Cortex of kidney (tissue), 1 donor: ENCODE data around the gene ANKFN1.

Source experiments
- DNase-seq: peaks from one replicate; lab custom pipeline; 2025; lab: John Stamatoyannopoulos, UW

ANKFN1 gene, protein sequence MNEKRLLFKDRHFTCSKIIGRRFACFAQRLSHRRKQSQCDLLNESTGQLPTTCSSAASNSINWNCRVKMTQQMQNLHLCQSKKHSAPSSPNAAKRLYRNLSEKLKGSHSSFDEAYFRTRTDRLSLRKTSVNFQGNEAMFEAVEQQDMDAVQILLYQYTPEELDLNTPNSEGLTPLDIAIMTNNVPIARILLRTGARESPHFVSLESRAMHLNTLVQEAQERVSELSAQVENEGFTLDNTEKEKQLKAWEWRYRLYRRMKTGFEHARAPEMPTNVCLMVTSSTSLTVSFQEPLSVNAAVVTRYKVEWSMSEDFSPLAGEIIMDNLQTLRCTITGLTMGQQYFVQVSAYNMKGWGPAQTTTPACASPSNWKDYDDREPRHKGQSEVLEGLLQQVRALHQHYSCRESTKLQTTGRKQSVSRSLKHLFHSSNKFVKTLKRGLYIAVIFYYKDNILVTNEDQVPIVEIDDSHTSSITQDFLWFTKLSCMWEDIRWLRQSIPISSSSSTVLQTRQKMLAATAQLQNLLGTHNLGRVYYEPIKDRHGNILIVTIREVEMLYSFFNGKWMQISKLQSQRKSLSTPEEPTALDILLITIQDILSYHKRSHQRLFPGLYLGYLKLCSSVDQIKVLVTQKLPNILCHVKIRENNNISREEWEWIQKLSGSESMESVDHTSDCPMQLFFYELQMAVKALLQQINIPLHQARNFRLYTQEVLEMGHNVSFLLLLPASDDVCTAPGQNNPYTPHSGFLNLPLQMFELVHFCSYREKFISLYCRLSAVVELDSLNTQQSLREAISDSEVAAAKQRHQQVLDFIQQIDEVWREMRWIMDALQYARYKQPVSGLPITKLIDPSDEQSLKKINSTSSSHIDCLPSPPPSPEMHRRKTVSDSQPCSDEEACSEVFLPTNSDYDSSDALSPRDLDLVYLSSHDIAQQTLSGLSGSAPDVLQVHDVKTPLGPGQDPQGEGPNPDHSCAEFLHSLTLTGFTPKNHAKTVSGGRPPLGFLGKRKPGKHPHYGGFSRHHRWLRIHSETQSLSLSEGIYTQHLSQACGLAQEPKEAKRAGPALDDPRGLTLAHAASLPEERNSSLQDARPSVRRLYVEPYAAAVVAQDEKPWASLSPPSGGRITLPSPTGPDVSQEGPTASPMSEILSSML

DNA sequence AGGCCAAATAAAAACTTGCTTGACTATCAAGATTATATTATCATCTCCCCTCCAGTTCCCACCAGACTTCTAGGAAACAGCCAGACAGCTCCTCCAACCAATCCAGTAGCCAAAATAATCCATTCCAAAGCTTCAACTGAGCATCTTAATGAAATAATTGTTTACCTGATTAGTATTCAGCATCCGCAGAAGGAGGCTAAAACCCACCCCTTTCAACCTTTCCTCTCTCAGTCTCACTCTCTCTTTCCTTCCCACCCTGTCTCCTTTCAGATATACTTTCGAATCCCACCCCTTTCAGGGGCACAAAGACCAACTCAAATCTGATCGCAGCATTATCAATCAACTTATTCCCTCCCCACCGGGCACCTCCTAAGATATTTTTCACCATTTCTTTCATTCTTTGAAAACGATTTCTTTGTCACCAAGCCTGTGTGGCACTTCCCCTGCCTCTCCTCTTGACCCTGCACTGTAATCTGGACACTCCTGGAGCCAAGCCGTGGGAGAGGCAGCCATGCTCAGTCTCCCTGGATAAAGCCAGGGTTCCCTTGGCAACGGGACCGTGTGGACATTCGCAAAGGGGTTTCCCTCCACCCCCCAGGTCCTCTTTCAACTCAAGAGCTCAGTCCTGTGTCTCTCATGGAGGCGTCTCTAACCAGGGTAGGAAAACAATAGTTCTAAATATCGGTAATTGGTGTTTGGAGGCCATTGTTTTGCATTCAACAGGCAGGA is at the start of gene ANKFN1:
ANKFN1 (plus strand) TSS at position 602 of the 729 bp plus-strand sequence. CDS start 59,193 bp downstream, outside the sequence.
- DNase-seq: no peak

DNA sequence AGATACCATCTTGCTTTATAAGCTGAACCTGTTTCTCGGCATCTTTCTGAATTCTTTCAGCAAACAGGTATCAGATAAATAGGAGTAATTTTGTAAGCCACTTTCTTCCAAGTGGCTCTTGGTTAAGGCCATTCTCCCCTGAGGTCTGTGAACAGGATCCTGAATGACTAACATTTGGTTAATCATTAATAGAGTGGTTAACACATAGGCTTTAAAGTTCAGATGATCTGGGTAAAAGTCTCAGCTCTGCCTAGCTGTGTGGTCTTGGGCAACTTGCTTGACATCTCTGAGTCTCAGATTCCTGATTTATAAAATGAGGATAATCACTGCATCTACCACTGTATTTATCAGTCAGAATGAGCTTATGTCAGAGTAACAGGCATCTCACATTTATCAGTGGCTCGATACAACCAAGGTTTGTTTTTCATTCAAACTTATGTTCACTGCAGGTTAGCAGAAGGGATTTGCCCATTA is 44.4 kb upstream of the ANKFN1 start:
- DNase-seq: no peak

DNA sequence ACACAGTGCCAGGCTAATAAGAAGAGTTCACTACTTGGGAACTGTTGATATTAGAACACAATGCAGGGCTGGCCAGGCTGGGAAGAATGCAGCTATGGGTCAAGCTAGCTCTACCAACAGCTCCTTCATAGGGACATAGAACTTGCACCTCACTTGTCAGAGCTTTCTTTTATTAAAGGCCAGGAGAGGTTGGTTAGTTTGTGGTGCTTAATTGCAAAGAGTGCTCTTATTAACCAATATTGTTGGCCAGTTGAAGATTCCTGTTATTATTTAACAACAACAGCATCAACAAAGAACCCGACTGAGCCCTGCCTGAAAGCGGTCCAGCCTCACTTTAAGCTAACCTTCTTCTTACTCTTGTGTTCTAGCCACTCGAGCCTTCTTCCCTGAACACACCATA is 43.4 kb upstream of the ANKFN1 start:
- no peak for DNase-seq

DNA sequence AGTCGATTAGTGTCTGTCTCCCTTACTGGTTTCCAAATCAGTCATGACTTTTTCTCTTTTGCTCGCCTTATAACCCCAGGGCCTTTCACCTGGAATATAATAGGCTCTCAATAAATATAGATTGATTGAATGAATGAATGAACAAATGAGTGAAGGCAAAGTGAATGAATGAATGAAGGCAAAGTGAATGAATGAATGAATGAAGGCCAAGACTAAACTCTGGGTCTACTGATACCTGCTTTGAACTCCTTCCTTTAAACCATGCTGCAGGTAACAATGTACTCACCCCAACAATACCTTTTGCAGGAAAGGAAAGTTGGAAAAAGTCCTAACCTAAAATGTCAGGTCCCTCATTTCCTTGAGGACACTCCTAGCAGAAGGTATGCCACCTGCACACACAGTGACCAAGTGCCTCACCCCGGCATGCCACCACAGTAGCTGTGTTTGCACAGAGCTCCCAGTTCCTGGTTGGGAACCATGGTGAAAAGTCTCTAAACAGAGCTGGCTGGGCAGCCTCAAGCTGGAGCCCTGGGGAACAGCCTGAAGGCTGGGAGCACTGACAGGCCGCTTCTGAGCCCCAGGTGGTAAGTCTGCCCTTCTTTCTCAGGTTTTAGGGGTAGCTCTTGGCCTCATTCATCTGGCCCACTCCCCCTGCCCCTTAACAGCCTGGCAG is 42.7 kb upstream of the ANKFN1 start:
- DNase-seq: no peak

DNA sequence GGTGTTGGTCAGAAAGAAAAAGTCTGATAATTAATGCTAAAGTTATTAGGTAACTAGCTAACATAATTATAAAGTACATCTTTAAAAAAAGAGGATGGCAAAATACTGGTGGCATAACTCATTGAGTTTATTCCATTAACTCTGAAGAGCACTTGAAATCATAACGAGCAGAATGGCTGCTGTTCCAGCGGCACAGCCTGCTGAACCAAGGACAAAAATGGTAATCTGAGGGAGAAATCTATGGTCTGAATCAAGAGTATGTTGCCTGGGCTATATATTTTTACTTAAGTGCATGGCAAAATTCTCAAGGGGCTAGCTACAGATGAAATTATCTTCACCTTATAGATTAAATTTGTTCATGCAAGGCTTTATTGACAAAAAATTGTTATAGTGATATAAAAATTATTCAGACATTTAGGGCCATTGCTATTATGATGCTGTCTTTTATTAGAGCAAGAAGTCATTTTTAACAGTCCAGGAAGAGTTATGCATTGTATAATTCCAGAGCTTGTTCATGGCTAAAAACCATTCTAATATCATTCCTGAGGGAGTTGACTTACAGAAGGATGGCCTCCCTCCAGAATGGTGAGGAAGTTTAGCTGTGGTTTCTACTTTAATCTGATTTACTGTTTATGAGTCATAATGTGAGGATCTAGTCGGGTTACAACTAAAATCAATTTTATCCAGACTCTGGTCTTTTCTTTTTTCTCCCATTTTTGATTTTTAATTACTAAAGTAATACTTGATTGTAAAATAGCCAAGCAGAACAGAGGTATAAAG is 41.4 kb upstream of the ANKFN1 start:
- no peak for DNase-seq

DNA sequence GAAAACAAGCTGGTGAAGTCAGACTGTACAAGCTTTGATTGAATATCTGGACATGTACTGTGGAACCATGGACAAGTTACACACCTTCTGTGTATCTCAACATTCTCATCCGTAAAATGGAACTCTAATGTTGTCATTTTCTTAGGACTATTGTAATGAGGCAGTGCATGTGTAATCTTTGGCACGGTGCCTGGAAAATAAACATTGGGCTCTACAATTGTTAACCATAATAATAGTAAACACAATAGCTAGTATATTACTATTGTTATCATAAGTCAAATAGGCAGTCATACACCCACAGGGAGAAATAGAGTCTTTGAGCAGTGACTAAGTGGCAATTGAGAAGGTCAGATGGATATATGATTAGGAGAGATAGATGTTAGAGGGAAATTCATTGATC is 39.8 kb upstream of the ANKFN1 start:
- no peak for DNase-seq

DNA sequence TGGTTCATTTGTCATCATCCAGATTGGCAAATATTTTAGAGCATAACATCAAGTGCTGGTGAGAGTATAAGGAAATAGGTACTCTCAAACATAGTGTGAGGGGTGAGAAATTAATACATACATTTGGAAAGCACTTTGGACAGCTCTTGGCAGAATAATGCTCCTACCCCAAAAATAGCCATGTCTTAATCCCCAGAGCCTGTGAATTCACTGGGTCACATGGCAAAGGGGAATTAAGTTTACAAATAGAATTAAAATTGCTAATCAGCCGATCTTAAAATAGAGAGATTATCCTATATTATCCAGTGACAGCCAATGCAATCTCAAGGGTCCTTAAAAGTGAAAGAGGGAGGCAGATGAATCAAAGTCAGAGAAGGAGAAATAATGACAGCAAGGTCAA is 38.8 kb upstream of the ANKFN1 start:
- DNase-seq: no peak

DNA sequence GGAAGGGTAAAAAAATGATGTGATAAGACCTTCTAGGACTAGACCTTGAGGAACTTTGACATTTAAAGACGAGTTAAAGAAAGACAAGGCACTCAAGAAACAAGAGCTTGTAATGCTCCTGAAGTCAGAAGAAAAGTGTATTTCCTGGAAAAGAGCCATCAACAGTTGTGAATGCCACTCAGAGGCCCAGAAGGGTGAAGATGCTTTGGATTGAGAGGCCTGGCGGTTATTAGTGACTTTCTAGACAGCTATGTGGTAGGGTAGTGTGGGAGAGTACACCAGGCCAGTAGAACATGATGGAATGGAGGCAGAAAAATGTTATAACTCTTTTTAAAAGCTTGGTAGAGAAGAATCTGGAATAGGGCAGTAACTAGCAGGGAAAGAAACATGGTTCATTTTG is 34.1 kb upstream of the ANKFN1 start:
- no peak for DNase-seq

DNA sequence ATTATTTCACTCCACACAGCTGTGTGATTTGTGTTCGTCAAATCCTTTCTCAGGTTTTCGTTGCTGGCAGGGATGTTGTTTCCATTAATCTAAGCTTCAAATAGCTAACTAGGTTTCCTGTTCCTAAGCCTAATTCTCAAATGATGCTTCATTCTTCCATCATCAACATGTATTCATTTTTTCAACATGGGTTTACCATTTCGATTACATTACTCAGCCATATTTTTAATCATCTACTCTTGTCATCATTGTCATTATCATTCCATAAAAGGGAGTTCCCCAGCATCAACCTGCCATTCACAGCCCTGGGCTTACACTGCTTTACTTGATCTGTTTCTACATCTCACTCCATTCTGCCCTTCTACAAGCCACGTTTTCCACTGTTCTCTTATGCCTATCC is 33.3 kb upstream of the ANKFN1 start:
- DNase-seq: no peak

DNA sequence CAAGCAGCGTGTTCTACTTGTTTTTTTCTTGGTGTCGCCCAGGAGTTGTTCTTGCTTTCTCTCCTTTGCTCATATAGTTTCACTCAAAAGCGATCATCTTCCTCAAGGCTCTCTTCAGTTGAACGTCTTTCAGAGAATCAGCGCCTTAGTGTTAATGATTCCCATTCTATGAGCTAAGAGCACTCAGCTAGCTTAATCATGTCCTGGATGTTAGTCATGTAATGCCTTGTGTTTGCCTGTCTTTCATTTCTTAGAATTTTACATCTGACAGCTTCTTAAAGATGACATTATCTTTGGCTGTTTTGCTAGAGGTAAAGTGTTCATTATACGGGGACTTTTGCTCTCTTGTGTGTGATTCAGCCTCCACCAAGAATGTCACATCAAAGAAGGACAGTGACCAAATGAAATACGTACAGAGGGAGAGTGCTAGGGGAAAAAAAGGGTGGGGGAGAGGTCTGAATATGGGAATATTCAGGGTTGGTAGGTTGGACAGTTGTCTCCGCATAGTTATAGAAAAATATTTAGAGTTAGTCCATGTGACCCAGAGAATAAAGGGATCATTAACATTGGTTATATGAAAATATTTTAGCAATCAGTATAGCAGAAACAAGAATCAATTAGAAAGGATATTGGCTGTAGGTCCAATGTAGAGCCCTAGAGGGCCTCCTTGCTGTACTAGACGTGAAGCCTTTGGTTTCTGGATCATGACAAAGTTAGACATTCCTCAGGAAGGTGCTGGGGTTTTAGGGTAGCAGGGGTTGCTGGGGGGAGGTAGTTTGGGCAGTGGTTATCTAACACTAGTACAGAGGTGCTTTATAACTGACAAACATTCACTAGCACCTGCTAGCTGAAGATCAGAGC is 31.9 kb upstream of the ANKFN1 start:
- DNase-seq: no peak

DNA sequence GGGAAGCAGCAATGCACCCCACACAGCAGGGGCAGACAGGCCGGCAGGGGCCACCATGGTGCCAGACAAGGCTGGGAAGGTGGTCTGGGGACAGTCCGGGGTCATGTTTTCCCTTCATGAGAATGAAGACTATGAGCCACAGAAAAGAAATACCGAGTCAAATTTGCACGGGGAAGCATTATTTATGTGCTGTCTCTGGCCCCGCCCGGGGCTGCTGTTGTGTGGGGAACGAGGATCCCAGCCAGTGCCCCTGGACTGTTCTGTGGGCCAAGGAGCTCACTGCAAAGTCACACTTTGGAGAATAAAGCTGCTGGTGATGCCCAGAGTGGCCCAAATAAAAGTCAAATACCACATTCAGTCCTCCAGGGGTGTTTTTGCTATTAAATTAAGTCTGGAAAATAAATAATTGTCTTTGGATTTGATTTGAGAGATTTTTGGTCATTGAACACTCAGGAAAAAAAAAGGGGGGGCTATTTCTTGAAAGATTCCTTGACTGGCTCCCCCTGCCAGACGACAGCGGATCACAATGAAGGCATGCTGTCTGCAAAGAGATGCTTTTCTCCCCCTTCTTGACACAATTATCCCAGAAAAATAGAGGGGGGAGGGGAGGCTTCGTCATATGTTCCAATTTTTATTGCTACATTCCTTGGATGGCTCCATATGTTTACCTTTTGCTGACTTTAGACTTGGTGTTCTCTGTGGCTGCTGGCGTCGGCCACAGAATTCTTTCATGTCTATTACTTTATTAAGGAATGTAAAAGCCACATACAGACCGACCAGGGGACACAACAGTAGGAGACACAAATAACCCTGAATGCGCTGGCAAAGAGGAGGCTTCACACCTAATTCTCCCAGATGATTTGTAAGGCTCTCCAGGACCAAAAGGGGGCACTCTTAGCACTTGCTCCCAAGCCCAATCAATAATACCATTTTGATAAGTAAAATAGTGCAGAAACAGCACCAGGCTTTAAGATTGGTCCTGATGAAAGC is 27.1 kb upstream of the ANKFN1 start:
- DNase-seq: no peak

DNA sequence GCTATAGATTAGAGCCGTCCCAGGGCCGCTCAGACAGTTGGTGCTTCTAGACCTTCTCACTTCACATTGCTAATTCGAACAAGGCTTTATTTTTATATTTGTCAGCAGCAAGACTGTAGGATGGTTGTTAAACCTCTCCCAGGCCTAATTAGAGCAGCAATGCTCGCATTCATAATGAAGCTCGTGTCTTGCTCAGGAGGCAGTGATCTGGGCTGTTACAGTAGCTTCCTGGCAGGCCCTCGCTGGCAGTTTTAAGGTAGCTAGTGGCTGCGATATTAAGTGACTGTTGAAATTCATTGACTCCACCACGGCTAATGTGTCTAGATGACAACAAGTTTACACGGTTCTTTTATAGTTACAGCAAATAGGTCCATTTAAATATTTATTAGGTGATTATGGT is 23.2 kb upstream of the ANKFN1 start:
- no peak for DNase-seq

DNA sequence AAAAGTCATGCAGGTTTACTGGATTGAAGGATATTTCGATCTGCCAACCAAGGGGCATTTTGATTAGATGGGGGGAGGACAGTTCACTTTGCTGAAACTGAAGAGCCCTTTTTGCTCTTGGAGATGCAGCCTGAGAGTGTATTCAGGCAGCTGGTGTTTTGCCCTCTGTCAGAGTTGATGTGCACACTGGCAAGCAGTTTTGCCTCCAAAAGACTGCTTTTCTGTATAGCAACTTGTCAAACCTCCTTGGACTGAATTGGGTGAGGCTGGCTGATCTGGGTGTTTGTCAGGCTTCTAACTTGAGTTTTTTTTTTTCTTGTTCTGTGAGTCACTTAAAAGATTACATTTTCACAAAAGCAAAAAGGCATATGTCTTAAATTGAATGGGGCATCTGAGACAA is 22.6 kb upstream of the ANKFN1 start:
- DNase-seq: no peak

DNA sequence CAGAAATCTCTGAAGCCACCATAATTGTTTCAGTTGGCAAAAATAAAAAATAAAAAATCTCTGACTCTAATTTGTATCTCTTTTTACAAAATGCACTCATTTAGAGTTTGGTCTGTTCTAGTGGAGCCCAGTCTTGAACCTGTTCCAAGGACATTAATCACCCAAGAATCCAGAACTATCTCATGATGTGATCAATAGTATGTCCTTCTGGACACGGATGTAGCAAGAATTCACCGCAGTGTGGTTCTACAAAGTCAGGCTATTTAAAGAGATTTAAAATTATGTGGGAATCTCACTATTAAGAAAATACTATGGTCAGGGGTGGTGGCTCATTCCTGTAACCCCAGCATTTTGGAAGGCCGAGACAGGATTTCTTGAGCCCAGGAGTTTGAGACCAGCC is 21.8 kb upstream of the ANKFN1 start:
- DNase-seq: no peak

DNA sequence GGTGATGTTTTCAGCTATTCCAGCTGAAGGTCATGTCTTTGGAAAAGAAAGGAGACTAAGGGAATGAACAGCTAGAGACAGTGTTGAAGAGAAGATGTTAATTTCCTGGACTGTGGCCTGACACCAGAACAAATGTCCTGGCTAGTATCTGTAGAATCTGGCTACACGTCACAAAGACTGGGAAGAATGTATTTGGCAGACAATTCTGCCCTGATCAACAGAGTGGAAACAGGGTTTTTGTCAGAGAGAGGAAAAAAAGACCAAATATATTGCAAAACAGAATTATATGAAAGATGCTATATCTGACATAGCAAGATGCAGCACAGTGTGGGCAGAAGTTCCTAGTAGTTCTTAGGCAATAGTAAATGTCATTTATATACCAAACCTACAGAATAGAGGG is 17.0 kb upstream of the ANKFN1 start:
- DNase-seq: no peak

DNA sequence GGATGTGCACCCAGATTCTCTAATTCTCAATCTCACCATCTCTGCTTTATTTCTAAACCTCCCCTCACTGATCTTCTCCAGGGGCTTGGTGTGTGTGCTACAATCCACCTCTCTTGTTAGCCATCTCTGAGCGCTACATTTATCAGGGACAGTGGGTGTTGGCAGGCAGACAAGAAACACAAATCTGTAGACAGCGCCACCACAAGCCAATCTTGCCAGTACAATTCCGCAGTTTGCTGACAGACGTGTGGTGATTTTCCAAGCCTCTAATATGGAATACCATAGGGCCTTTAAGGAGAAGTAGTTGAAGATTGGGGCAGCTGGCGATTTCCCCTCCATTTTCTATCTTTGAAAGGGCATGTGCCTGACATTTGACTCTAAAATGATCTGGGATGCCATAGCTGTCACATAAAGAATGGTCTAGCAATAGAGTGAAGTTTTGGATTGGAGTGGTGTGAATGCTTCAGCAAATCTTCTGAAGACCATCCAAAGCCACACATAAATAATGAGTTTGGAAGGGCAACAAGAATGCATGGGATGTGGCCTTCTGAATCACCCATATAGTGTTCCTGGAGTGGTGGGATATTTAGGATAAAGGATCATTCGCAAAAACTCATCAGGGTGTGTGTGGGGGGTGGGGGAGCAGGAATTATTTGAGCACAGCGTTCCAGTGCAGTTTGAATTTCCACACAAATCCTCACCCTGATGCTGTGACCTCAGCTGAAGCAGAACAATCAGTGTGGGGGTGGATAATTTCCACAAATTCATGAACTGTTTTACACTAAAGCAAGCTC is 12.0 kb upstream of the ANKFN1 start:
- DNase-seq: no peak

DNA sequence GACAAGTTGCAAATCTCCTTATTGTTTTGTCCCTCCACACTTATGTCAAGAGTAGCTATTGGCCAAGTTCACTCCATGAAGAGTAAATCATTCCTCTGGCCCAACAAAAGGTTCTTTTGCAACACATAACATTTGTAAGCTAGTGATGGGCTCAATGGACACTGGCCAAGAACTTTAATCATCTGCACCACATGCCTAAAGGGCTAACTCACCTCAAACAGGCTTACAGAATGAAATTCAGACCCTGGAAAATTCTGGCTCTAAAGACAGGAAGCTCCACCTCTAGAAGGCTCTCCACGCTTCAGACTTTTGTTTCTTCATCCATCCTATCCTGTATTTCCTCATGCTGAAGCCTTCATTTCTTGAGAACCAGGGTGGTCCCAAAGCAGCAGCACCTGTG is 10.9 kb upstream of the ANKFN1 start:
- DNase-seq: no peak
